ENCODE results near the gene SAFB.

GRCh38 chr19:5618591-5618990 is 4.3 kb upstream of the SAFB start:
- TF ChIP-seq POLR2AphosphoS5 (IDR thresholded peaks at IDR 0.05; ENCODE audit: low read depth, low read length), result no peak
- no peak for TF ChIP-seq POLR2A (IDR thresholded peaks at IDR 0.05; ENCODE audit: low read depth, low read length)
